DOHH2 (cell line): ENCODE results near the gene DKK3.

ENCODE experiments used
- CTCF ChIP-seq: fragments of 200-600 bp; sonication (generic); IDR thresholded peaks from one replicate; pipeline ENCODE4 v1.5.1; 2014; ENCODE audit warnings: antibody characterized with exemption, mild to moderate bottlenecking, low read depth, low read length; ENCODE audit not compliant: poor library complexity, severe bottlenecking
- EZH2phosphoT487 ChIP-seq: fragments of 200-600 bp; sonication (generic); IDR thresholded peaks from 2 replicates; pipeline ENCODE4 v1.6.1; 2017; ENCODE audit warnings: borderline replicate concordance, mild to moderate bottlenecking, antibody characterized with exemption, low read length, moderate library complexity, mixed read lengths

- TF ChIP-seq CTCF (no peak), EZH2phosphoT487 (no peak)
Observed at GRCh38 chr11:11956006-11956405, 52.4 kb downstream of the DKK3 start.
